Globus pallidus (tissue), 1 donor: ENCODE measurements around the gene FYN.

Experiments
- DNase-seq: peaks from one replicate; pipeline ENCODE4 v3.0.0-alpha.2; 2015; ENCODE audit warnings: low spot score

Gene FYN

DNA sequence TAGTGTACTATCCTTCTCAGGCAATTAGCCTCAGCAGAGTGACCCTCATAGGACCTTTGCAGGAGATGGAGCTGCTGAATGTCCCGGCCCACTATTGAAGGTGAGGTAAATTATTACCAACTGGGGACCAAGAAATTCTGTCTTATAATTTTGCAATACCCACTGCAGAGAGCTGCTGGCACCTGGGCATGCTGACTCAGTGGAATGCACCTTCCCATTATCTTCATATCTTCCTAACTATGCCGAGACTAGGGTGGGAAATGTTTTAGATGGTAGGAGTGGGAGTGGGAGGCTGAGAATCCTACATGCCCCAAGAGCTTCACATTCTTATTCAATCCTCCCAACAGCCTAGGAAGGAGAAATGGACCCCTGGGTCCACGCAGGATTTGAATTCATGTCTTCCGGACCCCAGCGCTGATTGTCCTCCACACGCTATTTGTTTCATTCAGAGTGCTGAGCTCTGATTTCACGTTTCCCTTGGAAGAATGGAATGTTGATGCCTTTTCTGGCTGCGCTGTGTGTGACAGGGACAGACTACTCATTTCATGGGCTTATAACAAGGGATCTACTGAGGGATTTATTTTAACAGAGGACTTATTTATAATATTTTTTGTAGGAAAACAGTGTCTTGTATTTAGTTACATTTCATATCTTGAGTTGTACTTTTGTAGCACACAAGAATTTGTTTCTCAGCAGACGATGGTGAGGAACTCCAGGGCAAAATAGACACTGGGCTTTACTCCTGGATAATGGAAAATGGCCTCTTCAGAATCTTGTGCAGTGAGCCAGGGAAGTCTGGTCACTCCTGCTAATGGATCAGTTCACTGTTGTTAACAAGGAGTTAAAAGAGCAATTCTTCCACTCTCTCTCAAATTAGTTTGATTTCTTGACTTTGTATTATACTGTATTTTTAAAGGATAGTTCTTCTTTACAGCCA is 66.4 kb downstream of the FYN start:
- no peak for DNase-seq

DNA sequence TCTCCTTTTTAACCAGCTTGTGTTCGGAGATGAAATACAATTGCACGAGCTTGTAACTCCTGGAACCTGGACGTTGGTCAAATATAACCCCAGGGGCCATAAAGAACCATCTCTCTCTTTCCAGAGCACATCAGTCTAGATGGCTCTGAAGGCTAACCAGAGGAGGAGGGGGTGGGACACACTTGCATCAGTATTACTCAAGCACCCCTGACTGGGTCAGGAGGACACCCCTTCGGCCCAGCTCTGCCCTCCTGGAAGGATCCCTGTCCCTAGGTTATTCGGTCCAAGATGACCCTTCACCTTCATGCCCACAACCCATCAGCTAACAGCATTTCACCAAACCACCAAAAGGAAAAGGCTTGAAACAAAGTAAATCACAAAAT is 67.1 kb downstream of the FYN start:
- DNase-seq, result no peak

- DNase-seq, result no peak
Measured at GRCh38 chr6:111805511-111806164, 67.6 kb downstream of the FYN start.

DNA sequence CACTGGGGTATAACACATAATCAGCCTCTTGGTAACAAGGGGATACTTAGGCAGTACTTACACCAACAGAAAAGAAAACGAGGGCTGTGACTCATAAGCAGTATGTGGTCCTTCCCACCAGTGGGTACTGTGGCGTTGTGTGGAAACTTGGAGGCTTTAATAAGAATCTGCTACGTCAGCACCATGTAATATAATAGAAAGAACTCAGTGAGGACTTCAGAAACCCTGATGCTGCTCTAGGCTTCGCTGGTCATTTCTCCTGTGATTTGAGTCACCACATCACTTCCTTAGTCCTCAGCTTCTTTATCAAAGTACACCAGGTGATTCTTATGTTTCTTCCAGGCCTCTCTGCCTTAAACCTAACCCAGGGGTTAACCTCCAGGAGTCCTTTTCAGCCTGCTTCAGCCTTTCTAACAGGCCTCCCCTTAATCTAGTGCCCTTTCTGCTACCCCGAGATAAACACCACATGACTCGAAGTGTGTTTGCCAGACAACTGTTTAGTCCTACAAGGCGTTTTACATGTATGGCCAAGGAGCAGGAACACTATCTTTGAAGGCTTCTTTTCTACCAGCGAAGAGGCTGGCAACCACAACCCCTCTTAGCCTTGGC is 68.5 kb downstream of the FYN start:
- no peak for DNase-seq

GRCh38 chr6:111803804-111804203 is 69.4 kb downstream of the FYN start:
- DNase-seq, result no peak

DNA sequence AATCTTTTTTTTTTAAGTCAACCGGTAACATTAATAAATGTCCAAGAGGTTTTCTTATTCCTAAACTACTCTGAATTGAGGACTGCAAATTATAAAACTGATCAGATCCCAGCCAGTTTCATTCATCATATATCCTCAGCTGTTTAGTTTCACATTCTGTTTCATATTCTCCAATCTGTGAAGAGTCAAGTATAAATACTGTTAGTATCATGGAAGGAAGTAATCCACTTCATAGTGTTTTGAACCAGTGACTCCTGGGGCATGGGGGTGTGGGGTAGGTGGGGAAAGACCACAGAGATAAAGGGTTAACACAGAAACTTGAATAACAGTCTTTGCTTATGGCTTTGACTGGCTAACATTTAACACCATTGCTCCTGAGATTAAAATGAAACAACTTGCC is 69.9 kb downstream of the FYN start:
- DNase-seq, result no peak

GRCh38 chr6:111802720-111803330 is 70.4 kb downstream of the FYN start:
- DNase-seq, result no peak

GRCh38 chr6:111802015-111802414 is 71.2 kb downstream of the FYN start:
- no peak for DNase-seq

GRCh38 chr6:111800821-111801220 is 72.4 kb downstream of the FYN start:
- no peak for DNase-seq

DNA sequence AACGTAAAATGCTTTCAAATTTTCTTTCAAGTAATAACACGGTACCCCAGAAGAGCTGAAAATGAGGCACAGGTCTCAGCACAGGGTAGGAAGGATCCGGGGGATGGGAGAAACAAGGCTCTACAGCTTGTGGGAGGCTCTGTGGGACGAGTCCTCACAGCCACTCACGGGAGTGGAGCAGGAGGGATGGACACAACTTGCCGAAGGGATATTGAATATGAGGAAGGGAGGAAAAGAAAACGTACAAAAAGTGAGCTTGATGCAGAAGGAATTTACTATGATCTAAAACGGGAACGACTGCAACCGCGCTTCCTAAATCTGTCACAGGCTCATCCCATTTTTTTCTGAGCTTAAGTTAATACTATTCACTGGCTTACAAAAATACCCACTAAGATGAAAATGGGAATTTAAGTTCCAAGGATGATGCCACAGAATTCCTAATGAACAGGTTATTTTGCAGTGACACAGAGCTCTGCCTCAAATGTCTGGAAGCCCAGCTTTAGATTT is 72.9 kb downstream of the FYN start:
- no peak for DNase-seq

- DNase-seq, result no peak
Measured at GRCh38 chr6:111799576-111800258, 73.5 kb downstream of the FYN start.

- no peak for DNase-seq
Measured at GRCh38 chr6:111798281-111798725, 74.9 kb downstream of the FYN start.

GRCh38 chr6:111796310-111796918 is 76.8 kb downstream of the FYN start:
- DNase-seq, result no peak

DNA sequence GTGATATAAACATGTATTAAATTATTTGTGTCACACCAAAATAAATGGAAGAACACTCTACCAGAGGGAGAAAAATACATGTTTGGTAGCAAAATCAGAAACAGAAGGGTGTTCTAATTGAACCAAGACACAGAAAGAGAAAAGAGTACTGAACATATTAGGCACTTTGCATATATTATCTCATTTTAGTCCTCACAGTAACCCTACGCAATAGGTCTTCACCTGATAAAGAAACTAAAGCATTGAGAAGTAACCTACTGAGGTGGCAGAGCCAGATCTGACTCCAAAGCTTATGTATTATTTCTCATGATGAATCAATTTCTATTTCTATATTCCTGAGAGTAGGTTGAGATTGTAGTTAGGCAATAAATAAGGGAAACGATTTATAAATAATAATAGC is 77.7 kb downstream of the FYN start:
- DNase-seq, result no peak

GRCh38 chr6:111794727-111795452 is 78.4 kb downstream of the FYN start:
- no peak for DNase-seq

- DNase-seq, result no peak
Measured at GRCh38 chr6:111794300-111794699, 79.0 kb downstream of the FYN start.

- DNase-seq, result no peak
Measured at GRCh38 chr6:111793711-111794111, 79.5 kb downstream of the FYN start.

- DNase-seq, result no peak
Measured at GRCh38 chr6:111792914-111793700, 80.1 kb downstream of the FYN start.

GRCh38 chr6:111792241-111792640 is 81.0 kb downstream of the FYN start:
- no peak for DNase-seq

GRCh38 chr6:111791415-111791814 is 81.8 kb downstream of the FYN start:
- no peak for DNase-seq
